SKM-1 treated with dmso at 0.1 percent for 144 hours (cell line): ENCODE results near the gene MAEL.
"Not testable (repeated sequence)": the region's sequence is repeated elsewhere in the genome, so short reads cannot be mapped to it uniquely, and the experiment has no call there.

ENCODE experiments used
- DNase-seq: peaks from one replicate; lab custom pipeline; 2025; ENCODE audit not compliant: unreplicated experiment; lab: John Stamatoyannopoulos, UW

MAEL gene

GRCh38 chr1:166977951-166978350, 11.1 kb upstream of the MAEL start:
- no peak for DNase-seq

GRCh38 chr1:166978821-166979220, 10.3 kb upstream of the MAEL start:
- DNase-seq: no peak

- no peak for DNase-seq
Observed at GRCh38 chr1:166980383-166980782, 8.7 kb upstream of the MAEL start.

- no peak for DNase-seq
Observed at GRCh38 chr1:166980818-166981217, 8.3 kb upstream of the MAEL start.

GRCh38 chr1:166981589-166981988, 7.5 kb upstream of the MAEL start:
- DNase-seq: no peak

GRCh38 chr1:166999075-166999474, 10.0 kb downstream of the MAEL start:
- DNase-seq: no peak

- DNase-seq: no peak
Observed at GRCh38 chr1:166999500-167000055, 10.5 kb downstream of the MAEL start.

- DNase-seq: no peak
Observed at GRCh38 chr1:167000546-167000945, 11.5 kb downstream of the MAEL start.

- DNase-seq: no peak
Observed at GRCh38 chr1:167002354-167002753, 13.3 kb downstream of the MAEL start.

GRCh38 chr1:167003711-167004110, 14.6 kb downstream of the MAEL start:
- no peak for DNase-seq

- no peak for DNase-seq
Observed at GRCh38 chr1:167011560-167012191, 22.6 kb downstream of the MAEL start.

- no peak for DNase-seq
Observed at GRCh38 chr1:167012570-167012969, 23.5 kb downstream of the MAEL start.

- DNase-seq: no peak
Observed at GRCh38 chr1:167013108-167013929, 24.2 kb downstream of the MAEL start.

- DNase-seq: peak; percentile 44
Observed at GRCh38 chr1:167016100-167016750, 27.1 kb downstream of the MAEL start.

- no peak for DNase-seq
Observed at GRCh38 chr1:167022384-167022783, 33.3 kb downstream of the MAEL start.

- not testable (repeated sequence) for DNase-seq
Observed at GRCh38 chr1:167029553-167029952, 40.5 kb downstream of the MAEL start.

- DNase-seq: no peak
Observed at GRCh38 chr1:167033646-167034045, 44.6 kb downstream of the MAEL start.

GRCh38 chr1:167043752-167044488, 54.8 kb downstream of the MAEL start:
- DNase-seq: no peak

- DNase-seq: no peak
Observed at GRCh38 chr1:167051907-167052306, 62.8 kb downstream of the MAEL start.

- no peak for DNase-seq
Observed at GRCh38 chr1:167052389-167052788, 63.3 kb downstream of the MAEL start.

- DNase-seq: no peak
Observed at GRCh38 chr1:167054531-167054930, 65.5 kb downstream of the MAEL start.
